Measurements from ENCODE around the gene SLIT3.

Gene SLIT3

GRCh38 chr5:169336242-169336641 lies 35.3 kb upstream of the SLIT3 start:
- H3K27me3 ChIP-seq (ENCODE audit: insufficient read depth, poor library complexity, severe bottlenecking) = no peaks in the 10 kb centered on the region
- H3K4me3 ChIP-seq (replicated peaks; ENCODE audit: insufficient read depth, low read length) = no peak overlapping the region
- TF ChIP-seq CTCF (IDR thresholded peaks at IDR 0.05; ENCODE audit: insufficient read depth, low read length) (no peak), REST (IDR thresholded peaks at IDR 0.05; ENCODE audit: insufficient replicate concordance, low read depth) (no peak), POLR2AphosphoS5 (IDR thresholded peaks at IDR 0.05; ENCODE audit: low read depth) (no peak), SPI1 (IDR thresholded peaks at IDR 0.05; ENCODE audit: borderline replicate concordance, low read depth) (no peak), GABPA (IDR thresholded peaks at IDR 0.05; ENCODE audit: low read depth) (no peak)
- DNase-seq (ENCODE audit: low read depth in 1 of 2, low spot score in 1 of 2) = no peak
- no peak overlapping the region for H3K27ac ChIP-seq (replicated peaks)

- no peak overlapping the region for H3K4me3 ChIP-seq (replicated peaks; ENCODE audit: insufficient read depth, low read length)
- H3K27ac ChIP-seq (replicated peaks) = no peak overlapping the region
- no peak for DNase-seq (ENCODE audit: low read depth in 1 of 2, low spot score in 1 of 2)
- TF ChIP-seq REST (IDR thresholded peaks at IDR 0.05; ENCODE audit: insufficient replicate concordance, low read depth) = no peak
- no peak for TF ChIP-seq CTCF (IDR thresholded peaks at IDR 0.05; ENCODE audit: insufficient read depth, low read length)
- no peak for TF ChIP-seq GABPA (IDR thresholded peaks at IDR 0.05; ENCODE audit: low read depth)
- no peak for TF ChIP-seq SPI1 (IDR thresholded peaks at IDR 0.05; ENCODE audit: borderline replicate concordance, low read depth)
- TF ChIP-seq POLR2AphosphoS5 (IDR thresholded peaks at IDR 0.05; ENCODE audit: low read depth) = no peak
- no peaks in the 10 kb centered on the region for H3K27me3 ChIP-seq (ENCODE audit: insufficient read depth, poor library complexity, severe bottlenecking)
Measured at GRCh38 chr5:169335806-169336205, 34.9 kb upstream of the SLIT3 start.

- Histone ChIP-seq H3K4me3 (replicated peaks; ENCODE audit: insufficient read depth, low read length) (no peak overlapping the region), H3K27me3 (ENCODE audit: insufficient read depth, poor library complexity, severe bottlenecking) (no peaks in the 10 kb centered on the region), H3K27ac (replicated peaks) (no peak overlapping the region)
- no peak for DNase-seq (ENCODE audit: low read depth in 1 of 2, low spot score in 1 of 2)
- TF ChIP-seq REST (IDR thresholded peaks at IDR 0.05; ENCODE audit: insufficient replicate concordance, low read depth) (no peak), GABPA (IDR thresholded peaks at IDR 0.05; ENCODE audit: low read depth) (no peak), CTCF (IDR thresholded peaks at IDR 0.05; ENCODE audit: insufficient read depth, low read length) (no peak), SPI1 (IDR thresholded peaks at IDR 0.05; ENCODE audit: borderline replicate concordance, low read depth) (no peak), POLR2AphosphoS5 (IDR thresholded peaks at IDR 0.05; ENCODE audit: low read depth) (no peak)
Measured at GRCh38 chr5:169333518-169333917, 32.6 kb upstream of the SLIT3 start.
